Measurements from ENCODE around the gene ORC1. TPM values are rescaled to one million over a fixed set of nuclear protein-coding genes. Genes with fewer than 3 reads are reported as not detected.

Gene ORC1
- total RNA-seq, 1 donor from 2014 or later, result 4.9 TPM

GRCh38 chr1:52435211-52435610 is 31.0 kb upstream of the ORC1 start:
- Mint-ChIP-seq H3K27ac (ENCODE audit: unreplicated experiment) (no peak overlapping the region), H3K36me3 (ENCODE audit: low read depth, unreplicated experiment) (peaks cover 24% of the 10 kb centered on the region), H3K27me3 (ENCODE audit: unreplicated experiment) (no peaks in the 10 kb centered on the region), H3K4me3 (ENCODE audit: unreplicated experiment) (no peak overlapping the region), H3K9me3 (ENCODE audit: unreplicated experiment) (no peaks in the 10 kb centered on the region), H3K4me1 (ENCODE audit: unreplicated experiment) (no peaks in the 10 kb centered on the region)
- no peak for TF ChIP-seq CTCF (IDR thresholded peaks at IDR 0.05; ENCODE audit: unreplicated experiment)
- no peak for DNase-seq (ENCODE audit: low spot score)

- Mint-ChIP-seq H3K9me3 (ENCODE audit: unreplicated experiment) (no peaks in the 10 kb centered on the region), H3K36me3 (ENCODE audit: low read depth, unreplicated experiment) (peaks cover 31% of the 10 kb centered on the region)
- DNase-seq (ENCODE audit: low spot score), result no peak
Observed at GRCh38 chr1:52432807-52433206, 28.6 kb upstream of the ORC1 start.

DNA sequence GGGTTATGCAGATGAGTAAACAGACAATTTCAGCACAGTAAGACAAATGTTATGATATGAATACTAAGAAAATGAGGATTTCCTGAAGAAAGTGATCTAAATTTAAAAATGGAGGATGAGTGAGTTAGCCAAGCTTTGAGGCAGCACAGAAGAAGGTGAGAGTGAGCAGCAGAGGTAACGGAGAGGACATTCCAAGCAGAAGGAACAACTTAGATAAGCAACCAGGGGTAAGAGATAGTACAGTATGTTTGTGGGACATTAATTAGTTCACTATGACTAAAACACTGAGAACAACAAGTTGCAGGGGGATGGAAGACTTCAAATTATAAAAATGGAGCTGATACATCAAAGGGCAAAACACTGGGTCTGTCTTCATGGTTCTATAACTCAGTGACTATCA is 22.9 kb upstream of the ORC1 start:
- no peaks in the 10 kb centered on the region for H3K27me3 Mint-ChIP-seq (ENCODE audit: unreplicated experiment)
- no peak for DNase-seq (ENCODE audit: low spot score)
- H3K9me3 Mint-ChIP-seq (ENCODE audit: unreplicated experiment), result no peaks in the 10 kb centered on the region
- H3K36me3 Mint-ChIP-seq (ENCODE audit: low read depth, unreplicated experiment), result peaks cover 23% of the 10 kb centered on the region
- H3K4me1 Mint-ChIP-seq (ENCODE audit: unreplicated experiment), result peaks cover 10% of the 10 kb centered on the region
- no peak for TF ChIP-seq CTCF (IDR thresholded peaks at IDR 0.05; ENCODE audit: unreplicated experiment)
- no peak overlapping the region for H3K27ac Mint-ChIP-seq (ENCODE audit: unreplicated experiment)
- H3K4me3 Mint-ChIP-seq (ENCODE audit: unreplicated experiment), result no peak overlapping the region

More at GRCh38 chr1:52432807-52433206, 28.6 kb upstream of the ORC1 start:
- TF ChIP-seq CTCF (IDR thresholded peaks at IDR 0.05; ENCODE audit: unreplicated experiment), result no peak
- H3K4me3 Mint-ChIP-seq (ENCODE audit: unreplicated experiment), result no peak overlapping the region
- H3K4me1 Mint-ChIP-seq (ENCODE audit: unreplicated experiment), result no peaks in the 10 kb centered on the region
- no peaks in the 10 kb centered on the region for H3K27me3 Mint-ChIP-seq (ENCODE audit: unreplicated experiment)
- H3K27ac Mint-ChIP-seq (ENCODE audit: unreplicated experiment), result no peak overlapping the region

DNA sequence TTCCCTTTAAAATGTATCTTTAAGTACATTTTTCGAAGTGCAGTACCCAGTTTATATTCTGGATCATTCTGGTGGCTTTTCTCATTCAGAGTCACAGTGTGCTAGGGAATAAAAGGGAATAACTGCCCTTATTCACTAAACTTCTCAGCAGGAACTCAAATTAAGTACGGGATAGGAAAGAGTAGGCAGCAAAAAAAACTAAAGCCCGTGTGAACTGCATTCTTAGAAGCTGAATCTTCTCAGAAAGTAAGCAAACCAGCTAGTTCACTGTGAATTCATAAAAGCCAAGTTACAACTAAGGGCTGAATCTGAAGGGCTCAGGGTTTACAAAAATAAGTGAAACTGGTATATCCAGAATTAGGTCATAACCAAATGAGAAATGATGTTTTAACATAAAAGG is 22.1 kb upstream of the ORC1 start:
- Mint-ChIP-seq H3K27ac (ENCODE audit: unreplicated experiment) (no peak overlapping the region), H3K4me3 (ENCODE audit: unreplicated experiment) (no peak overlapping the region), H3K36me3 (ENCODE audit: low read depth, unreplicated experiment) (peaks cover 20% of the 10 kb centered on the region), H3K27me3 (ENCODE audit: unreplicated experiment) (no peaks in the 10 kb centered on the region), H3K4me1 (ENCODE audit: unreplicated experiment) (peaks cover 10% of the 10 kb centered on the region), H3K9me3 (ENCODE audit: unreplicated experiment) (no peaks in the 10 kb centered on the region)
- no peak for DNase-seq (ENCODE audit: low spot score)
- TF ChIP-seq CTCF (IDR thresholded peaks at IDR 0.05; ENCODE audit: unreplicated experiment), result no peak

DNA sequence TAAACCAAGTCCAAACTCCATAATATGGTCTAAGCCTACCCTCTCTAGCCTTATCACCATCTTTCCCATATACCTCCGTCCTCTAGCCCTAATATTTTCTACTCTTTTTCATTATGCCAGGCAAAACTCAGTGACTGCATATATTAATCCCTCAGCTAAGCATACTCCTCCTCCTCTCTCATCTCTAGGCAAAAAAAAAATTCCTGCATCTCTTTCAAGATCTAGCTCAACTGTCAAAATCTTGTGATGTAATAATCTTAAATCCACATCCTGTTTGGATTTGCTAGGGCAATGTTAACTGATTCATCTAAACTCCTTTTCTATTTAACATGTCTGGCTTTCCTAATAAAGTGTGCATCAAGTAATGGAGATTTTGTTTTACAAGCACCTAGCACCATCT is 20.6 kb upstream of the ORC1 start:
- no peak for TF ChIP-seq CTCF (IDR thresholded peaks at IDR 0.05; ENCODE audit: unreplicated experiment)
- Mint-ChIP-seq H3K4me1 (ENCODE audit: unreplicated experiment) (peaks cover 10% of the 10 kb centered on the region), H3K36me3 (ENCODE audit: low read depth, unreplicated experiment) (peaks cover 13% of the 10 kb centered on the region), H3K27ac (ENCODE audit: unreplicated experiment) (peak overlapping the region; percentile 19), H3K27me3 (ENCODE audit: unreplicated experiment) (no peaks in the 10 kb centered on the region), H3K9me3 (ENCODE audit: unreplicated experiment) (no peaks in the 10 kb centered on the region), H3K4me3 (ENCODE audit: unreplicated experiment) (no peak overlapping the region)
- no peak for DNase-seq (ENCODE audit: low spot score)
